Measurements from ENCODE around the gene LIN28B.

DNA sequence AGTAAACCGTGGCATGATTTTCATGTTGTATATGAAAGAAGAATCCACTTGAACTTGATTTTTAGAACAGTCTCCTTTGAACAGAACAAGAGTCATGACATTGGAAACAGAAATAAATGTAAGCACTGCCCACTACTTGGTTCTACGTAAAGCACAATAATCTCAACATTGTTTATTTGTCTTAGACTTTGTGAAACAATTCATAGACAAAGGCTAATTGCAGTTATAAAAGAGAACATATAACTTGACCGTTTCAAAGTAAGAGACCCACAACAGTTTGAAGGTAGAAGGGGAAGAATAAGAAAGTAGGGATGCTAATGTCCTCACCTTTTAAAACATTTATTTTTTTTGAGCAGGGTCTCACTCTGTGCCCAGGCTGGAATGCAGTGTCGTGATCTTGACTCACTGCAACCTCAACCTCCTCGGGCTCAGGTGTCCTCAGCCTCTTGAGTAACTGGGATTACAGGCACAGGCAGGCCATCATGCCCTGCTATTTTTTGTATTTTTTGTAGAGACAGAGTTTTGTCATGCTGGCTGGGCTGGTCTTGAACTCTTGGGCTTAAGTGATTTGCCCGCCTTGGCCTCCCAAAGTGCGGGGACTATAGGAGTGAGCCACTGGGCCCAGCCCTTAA, 151.8 kb downstream of the LIN28B start:
- TF ChIP-seq, protein P1, sequence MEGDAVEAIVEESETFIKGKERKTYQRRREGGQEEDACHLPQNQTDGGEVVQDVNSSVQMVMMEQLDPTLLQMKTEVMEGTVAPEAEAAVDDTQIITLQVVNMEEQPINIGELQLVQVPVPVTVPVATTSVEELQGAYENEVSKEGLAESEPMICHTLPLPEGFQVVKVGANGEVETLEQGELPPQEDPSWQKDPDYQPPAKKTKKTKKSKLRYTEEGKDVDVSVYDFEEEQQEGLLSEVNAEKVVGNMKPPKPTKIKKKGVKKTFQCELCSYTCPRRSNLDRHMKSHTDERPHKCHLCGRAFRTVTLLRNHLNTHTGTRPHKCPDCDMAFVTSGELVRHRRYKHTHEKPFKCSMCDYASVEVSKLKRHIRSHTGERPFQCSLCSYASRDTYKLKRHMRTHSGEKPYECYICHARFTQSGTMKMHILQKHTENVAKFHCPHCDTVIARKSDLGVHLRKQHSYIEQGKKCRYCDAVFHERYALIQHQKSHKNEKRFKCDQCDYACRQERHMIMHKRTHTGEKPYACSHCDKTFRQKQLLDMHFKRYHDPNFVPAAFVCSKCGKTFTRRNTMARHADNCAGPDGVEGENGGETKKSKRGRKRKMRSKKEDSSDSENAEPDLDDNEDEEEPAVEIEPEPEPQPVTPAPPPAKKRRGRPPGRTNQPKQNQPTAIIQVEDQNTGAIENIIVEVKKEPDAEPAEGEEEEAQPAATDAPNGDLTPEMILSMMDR (IDR thresholded peaks at IDR 0.05; ENCODE audit: borderline replicate concordance, extremely low read depth, low read length, poor library complexity, severe bottlenecking), result no peak
- no peak for TF ChIP-seq EZH2 (IDR thresholded peaks at IDR 0.05; ENCODE audit: borderline replicate concordance, low read depth, low read length, severe bottlenecking)

Data from DND-41 (cell line).